NCI-H748 (cell line): ENCODE results near the gene JAK1.
A peak's percentile ranks its signal among the peaks of the same experiment; 100 is the strongest.

Experiments
- DNase-seq: peaks from one replicate; lab custom pipeline; 2025; ENCODE audit not compliant: unreplicated experiment; lab: John Stamatoyannopoulos, UW

JAK1 gene

DNA sequence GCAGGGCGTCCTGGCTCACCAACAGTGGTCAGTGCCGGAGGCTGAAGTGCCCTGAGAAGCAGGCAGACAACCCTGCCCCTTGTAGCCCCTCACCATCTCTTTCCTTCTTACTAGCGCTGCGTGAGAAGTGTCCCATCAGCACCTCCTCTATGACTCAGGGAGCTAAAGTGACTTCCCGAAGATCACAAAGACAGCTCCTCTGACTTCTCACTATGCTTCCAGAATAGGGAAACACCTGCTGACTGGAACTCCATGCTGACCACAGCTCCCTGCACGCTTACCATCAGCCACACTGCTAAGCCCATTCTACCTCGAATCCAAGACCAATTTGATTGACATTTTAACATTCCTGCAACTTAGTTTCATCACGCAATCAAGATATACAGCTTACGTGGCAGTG, 92.8 kb downstream of the JAK1 start:
- DNase-seq = no peak

DNA sequence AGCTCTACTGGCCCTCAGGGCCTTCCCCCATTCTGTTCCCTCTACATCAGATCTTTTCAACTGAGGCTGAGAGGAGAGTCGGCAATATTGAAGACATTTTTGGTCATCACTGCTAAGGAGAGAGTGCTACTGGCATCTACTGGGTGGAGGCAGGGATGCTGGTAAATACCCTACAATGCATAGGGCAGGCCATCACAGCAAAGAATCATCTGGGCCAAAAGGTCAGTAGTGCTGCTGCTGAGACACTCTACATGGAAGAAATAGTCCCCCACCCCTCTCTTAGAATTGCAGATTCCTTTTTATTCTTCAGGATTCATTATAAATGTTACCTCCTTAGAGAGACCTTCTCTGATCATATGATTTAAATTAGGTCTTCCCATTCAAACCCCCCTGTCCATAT, 94.3 kb downstream of the JAK1 start:
- no peak for DNase-seq

DNA sequence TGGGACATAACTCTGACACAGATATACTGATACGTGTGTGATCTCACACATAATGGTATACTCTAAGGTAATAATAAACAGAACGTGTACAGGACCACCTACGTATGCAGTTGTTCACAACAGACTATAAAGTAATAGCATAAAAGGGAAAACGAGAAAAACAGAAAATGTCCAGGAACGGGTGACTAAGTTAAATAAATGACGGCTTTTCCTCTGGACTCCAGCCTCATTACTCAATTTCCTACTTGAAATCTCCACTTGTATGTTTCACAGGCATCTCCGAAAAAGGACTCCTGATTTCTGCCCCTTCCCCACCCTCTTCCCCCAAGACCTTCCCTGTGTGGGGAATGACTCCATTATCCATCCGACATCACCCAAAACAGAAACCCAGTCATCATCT, 95.1 kb downstream of the JAK1 start:
- DNase-seq = no peak

DNA sequence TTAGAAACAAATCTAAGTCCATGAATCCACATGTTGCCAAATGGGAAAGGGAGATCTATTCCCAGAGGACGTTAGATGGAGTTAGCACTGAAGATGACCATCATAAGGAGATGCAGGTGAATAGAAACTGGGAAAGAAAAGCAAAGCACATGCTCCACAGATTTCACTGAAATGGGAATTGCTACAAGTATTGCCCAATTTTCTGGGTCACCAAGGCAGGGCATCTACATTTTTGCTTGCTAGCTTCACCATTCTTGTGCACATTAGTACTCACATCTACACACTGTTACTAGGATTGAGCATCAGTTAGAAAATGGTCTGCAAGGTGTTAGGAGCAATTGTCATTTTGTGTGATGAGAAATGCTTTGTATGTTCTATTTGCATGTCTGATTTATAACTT, 99.1 kb downstream of the JAK1 start:
- DNase-seq = no peak

DNA sequence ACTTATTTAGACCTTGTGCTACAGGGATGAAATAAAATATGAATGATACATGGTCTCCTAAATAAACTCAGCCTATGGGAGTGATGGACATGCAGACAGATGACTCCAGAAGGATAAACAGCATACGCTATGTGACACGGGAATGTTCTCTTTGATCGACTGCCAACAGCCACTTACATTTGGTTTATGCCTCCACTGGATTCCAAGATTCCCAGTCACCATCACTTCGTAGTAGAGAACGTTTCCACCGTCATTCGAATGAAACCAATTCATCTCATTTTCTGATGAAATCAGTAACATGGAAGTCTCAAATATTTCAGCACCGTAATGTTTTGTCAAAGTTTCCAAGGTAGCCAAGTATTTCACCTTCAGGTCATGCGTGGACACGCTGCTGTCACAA, 99.7 kb downstream of the JAK1 start:
- no peak for DNase-seq

DNA sequence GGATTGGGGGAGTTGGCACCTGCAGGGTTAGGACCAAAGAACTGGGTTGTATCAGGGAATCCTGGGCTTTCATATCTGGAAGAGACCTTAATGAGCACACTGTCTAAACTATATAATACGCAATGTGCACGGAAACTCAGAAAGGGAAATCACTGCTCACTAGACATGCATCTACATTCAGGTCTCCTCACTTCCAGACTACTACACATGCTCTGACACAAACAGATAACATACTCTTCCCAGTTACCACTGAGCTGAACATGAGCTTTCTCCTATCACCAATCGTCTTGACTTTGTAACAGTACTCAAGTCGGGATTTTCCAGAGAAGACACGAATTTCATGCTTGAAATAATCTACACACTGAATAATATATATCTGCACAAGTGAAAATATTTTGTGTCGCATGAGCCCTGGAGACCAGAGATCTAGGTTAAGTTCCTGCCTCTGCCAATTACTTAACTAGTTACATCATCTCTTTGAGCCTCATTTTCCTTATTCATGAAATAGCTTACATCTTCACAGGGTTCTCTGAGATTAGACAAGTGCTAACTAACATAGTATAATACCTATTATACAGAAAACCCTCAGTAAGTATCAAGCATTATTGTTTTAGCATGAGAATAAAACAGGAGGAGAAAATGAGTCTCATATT, 101.1 kb downstream of the JAK1 start:
- no peak for DNase-seq

DNA sequence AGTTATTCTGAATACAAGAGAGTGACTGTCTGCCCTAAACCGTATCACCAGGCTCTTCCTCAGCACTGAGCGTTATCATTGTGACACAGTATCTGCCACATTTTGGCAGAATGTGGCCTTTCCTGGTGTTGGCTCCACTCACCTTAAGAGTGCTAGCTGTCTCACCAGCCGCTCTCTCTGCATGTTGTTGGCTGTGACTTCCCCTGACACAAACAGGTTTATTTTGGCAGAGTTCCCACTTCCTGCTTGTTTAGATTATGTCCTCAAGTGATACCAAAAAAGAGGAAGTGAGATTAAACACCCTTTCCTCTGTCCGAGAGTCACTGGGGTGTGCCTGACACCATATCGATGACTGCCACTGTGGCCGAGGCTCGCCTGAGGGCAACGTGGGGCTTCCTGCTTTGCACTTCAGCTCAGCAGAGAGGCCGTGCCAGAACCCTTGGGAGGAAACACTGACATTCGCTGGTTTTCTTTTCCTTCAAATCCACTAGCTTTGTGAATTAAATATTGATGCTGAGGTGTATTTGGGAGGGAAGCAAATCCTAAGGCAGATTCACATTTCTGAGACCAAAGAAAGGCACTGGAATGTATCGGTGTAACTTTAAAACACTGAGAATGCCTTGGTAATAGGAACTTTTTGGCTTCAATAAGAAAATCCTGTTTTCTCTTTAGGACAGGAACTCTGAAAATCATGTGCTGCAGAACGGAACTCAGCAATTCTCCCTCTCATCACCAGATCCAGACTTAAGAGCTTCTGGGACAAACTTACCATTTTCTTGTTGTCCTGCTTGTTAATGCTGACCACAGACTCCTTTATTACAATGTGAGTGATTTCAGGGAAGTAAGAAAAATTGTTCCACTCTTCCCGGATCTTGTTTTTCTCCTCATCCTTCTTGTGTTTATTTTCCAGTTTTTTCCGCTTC, 102.1 kb downstream of the JAK1 start:
- DNase-seq = peak; percentile 79

DNA sequence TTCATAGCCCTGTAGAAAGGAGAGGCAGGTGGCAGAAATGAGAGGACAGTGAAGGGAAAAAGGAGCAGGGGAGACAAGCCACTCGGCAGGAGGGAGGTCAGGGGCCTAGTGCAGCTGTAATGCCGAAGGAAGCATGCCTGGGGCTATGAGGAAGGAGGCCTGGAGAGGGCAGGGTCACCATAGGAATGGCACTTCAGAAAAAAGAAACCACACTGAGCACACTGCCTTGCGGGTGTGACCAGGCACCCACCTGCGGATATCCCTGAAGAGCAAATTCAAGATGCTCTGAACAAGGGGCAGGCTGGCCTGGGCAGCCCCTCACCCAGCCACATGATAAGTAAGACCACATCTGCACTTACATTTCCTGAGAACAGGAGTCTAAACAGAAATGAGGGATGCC, 104.7 kb downstream of the JAK1 start:
- no peak for DNase-seq

DNA sequence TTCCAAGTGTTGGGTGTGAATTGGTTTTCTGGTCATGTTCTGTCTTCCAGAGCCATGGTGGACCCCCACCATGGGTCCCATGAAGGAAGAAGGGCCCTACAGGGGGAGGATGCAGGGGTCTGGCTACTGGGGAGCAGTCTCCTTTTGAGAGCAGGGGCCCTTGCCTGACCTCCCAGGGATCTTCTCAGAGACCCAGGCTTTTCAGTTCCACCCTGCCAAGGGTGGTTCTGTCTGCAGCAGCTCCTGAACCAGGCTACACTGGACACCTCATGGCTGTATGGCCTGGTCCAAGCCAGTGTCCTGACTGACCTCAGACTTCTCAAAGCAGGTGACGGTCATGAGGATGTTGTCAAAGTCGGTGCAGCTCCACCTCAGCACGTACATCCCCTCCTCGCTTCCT, 109.0 kb downstream of the JAK1 start:
- DNase-seq = no peak

DNA sequence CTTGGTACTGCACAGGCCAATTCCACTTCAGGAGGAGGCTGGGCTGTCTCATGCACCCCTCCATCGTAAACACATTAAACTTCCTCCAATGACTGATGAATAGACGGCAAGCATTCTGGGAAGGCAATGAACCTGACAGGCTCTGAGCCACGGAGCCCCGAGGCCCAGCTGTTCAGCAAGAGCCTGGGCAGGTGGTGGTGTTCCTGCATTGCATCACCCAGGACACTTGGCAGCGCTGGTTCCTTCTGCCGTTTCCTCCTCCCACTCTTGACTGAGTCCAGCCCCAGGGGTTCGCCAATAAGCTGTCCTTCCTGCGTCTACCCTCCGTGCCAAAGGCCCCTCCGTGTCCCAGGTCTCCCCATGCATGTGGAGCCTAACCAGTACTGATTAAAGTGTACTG, 109.8 kb downstream of the JAK1 start:
- DNase-seq = no peak

DNA sequence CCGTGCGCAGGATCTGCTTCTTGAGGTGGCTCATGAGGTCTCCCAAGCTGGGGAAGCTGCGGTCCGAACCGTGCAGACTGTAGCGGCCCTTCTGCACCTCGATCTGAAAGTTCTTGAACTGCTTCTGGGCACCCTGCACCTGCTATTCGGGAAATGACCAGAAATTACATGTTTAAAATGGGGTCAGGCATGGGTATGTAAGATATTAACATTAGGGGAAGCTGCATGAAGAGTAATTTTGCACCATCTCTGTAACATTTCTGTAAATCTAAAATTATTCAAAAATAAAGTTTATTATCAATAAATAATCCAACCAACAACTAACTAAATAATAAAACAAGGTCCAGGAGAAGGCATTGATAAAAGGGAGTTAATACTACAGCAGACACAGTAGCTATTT, 110.8 kb downstream of the JAK1 start:
- no peak for DNase-seq

DNA sequence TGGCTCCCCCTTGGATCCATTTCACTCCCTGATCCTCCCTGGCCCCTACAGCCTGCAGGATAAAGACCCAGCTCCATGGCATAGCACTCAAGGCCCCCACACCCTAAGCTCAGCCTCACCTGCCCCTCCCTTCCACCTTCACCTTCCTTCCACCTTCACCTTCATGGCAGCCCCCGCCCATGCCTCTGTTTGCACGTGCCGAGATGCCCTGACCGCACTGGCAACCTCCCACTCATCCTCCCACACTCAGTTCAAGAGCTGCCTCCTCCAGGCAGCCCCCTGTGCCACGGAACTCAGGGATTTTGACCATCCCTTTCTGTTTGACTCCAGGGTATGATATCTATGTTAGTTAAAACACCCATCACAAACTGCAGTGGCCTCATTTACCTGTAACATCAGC, 111.7 kb downstream of the JAK1 start:
- no peak for DNase-seq

DNA sequence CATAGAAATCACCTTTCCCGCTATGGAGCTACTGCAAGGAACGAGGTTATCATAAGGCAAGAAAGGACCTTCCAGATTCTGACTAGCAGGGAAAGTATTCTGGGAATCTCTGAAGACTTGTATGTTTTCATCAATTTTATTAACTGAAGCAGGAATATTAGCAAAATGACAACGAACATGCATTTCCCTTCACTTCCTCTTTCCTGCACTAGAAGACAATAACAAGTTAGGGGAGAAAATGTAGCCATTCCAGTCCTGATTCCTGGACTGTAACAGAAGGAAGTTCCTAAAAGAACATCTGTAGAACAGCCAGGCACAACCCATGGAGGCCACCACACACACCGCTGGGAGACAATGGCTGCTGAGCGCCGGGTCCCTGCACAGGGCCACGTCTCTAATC, 114.7 kb downstream of the JAK1 start:
- no peak for DNase-seq

DNA sequence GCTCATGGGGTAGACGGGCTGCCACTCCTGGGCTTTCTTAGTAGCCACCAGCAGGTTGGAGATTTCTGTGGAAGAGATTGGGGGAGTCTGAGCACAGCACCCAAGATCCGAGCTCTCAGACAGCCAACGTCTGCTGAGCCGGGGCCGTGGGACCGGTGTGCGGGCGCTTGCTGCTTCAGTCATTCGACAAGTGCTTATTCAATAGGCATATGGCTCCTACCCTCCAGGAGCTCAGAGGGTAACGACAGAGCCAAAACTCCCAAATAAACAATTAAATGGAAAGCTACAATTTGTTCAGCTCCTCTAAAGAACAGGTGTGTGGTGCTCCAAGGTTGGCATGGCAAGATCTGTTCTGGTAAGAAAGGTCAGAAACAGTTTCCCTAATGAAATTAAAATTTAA, 115.5 kb downstream of the JAK1 start:
- DNase-seq = no peak

DNA sequence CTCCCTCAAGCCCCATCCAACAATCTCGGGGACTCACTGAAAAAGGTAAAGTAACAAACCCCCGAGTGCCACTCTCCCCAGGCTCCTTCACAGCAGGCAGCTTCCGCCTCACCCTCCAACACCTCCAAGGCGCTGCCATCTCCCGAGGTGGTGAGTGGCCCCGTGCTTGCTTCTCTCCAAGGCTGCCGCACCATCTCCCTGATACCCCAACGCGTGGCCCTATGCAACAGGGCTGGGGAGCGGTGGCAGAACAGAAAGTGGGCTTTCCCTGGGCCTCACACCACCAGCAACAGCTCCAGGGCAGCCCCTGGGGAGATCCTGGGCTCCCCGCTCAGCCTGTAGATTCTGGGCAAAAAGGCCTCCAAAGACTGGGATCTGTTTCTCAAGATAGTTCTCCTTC, 116.4 kb downstream of the JAK1 start:
- no peak for DNase-seq

DNA sequence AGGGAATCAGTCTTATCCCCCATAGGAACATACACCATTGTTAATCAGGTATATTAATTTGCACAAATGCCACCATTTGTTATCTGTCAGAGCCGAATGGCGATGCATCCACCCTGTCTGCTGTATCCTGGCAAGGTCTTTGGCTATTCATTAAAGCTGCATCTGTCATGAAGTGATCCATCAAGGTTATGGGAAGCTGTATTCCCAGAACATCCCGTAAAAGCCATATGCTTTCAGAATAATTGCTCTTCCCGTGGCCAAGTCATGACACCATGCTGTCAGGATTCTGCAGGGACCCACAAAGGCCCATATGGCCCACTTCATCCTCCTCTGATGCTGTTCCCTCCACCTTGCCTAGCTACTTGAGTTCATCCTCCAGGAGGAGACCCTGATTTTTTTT, 117.5 kb downstream of the JAK1 start:
- no peak for DNase-seq

DNA sequence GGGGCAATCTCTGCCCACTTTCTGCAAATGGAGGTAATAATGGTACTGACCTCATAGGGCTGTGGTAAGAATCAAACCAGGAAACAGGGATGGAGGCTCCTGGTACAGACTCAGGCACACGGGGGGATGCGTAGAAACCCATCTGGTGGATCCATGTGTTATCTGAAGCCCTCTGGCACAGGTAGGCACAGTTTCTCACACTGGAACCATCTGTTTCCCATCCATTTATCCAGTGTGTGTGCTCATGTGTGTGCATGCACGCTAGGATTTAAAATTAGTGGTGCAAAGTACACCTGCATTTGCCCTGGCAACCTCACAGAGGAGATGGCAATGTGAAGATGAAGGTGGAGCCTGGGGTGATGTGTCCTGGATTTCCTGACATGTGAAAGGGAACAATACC, 118.2 kb downstream of the JAK1 start:
- DNase-seq = no peak

DNA sequence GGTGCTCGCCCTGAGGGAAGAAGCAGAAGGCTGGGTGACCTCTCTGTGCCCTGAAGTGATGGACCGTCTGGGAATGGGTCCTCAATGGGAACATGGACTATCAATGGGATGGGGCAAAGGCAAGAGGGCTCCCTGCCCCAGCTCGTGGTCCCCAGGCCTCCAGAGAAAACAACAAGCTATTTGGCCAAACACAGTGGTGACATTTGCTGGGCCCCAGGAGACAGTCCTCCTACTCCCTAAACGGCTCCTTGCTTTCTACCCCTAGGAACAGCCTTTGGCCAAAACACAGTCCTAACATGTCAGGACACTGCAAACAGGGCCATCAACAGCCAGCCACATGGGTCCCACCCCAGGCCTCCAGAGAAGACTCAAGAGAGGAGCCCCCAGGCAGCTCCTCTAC, 118.7 kb downstream of the JAK1 start:
- no peak for DNase-seq

DNA sequence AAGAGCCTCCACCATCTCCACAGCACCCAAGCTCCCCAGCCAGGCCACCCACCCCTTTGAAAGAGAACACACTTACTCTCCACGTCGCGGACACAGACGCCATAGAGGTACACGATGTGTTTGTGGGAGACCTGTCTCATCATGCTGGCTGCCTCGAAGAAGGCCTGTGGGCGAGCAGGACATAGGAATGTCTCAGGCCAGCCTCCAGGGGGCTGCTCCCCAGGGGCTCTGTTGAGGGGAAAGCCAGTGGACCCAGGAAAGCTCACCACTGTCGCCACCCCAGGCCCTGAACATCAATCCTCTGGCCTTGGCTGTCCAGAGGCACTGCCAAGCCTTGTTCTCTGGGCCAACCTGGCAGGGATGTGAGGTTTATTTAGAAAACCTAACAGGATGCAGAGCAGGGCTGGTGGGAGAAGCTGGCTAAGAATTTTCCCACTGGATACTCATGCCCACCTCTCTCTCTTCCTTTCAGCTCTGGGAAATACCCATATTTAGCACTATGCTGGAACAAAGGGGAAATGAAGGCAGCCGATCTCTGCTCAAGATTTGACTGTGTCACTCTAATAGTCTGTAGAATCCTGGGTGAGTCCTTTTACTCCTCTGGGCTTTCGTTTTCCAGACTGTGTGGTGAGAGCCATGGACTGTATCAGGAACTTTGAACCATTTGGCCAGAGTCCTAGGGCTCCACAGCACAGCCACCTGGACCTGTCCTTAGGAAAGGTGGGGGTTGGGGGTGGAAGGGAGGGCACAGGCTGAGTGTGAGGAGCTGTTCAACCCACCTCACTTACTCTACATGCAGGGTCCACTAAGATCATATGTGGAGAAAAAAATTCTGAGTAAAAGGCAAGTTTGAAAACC, 119.5 kb downstream of the JAK1 start:
- no peak for DNase-seq

DNA sequence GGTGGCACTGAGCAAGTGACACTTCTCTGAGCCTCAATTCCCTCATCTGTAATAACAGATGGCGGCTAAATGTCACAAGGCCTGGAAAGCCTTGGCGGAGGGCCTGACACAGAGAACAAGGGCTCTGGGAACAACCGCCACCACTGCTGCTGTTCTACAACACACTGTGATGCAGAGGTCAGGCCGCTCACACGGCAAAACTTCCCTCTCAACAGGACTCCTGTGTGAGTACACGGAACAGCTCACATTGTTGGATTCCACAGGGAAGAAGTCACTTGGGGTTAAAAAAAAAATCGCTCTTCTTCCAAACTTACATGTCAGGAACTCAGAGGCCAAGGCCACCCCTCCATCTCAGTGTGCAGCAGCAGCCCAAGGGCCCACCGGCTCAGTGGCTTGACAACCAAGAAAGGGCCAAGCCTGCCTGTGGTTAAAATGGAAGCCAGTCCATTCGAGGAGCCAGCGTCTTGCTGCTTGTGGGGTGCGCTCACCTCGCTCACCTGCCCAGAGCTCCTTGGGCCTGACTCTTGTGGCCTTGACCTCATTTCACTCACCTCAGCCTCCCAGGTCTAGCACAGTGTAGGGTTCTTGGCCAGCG, 120.4 kb downstream of the JAK1 start:
- no peak for DNase-seq

DNA sequence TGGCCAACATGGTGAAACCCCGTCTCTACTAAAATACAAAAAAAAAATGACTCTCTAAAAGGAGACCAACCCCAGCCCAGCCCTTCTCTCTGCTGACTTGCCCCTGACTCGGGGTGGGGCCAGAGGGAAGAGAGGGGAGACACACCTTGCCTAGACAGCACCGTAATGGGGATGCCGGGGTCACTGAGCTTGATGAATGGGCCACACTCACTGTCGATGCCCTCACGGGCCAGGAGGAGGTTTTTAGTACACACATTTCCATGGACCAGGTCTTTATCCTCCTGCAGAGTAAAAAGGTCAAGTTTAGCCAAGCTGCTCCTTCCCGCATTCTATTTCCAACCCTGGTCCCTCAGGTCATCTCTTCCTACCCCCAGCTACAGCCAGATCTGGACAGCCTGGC, 121.7 kb downstream of the JAK1 start:
- no peak for DNase-seq
